EL (cell line): ENCODE results near the gene INPP4A.

Source experiments
- DNase-seq: peaks from one replicate; pipeline ENCODE4 v3.0.0-alpha.2; 2016

Gene INPP4A

GRCh38 chr2:98547092-98547790, 102.6 kb downstream of the INPP4A start:
- no peak for DNase-seq

- no peak for DNase-seq
These were observed 104.5 kb downstream of the INPP4A start for GRCh38 chr2:98548920-98549818.

- no peak for DNase-seq
These were observed 105.5 kb downstream of the INPP4A start for GRCh38 chr2:98550165-98550564.

- DNase-seq: no peak
These were observed 106.7 kb downstream of the INPP4A start for GRCh38 chr2:98551316-98551715.

- peak; percentile 87 for DNase-seq
These were observed 108.0 kb downstream of the INPP4A start for GRCh38 chr2:98552499-98553179.

- DNase-seq: no peak
These were observed 109.6 kb downstream of the INPP4A start for GRCh38 chr2:98554116-98554861.

- DNase-seq: no peak
These were observed 111.0 kb downstream of the INPP4A start for GRCh38 chr2:98555696-98556095.

- no peak for DNase-seq
These were observed 111.8 kb downstream of the INPP4A start for GRCh38 chr2:98556344-98557033.

- DNase-seq: no peak
These were observed 114.3 kb downstream of the INPP4A start for GRCh38 chr2:98558852-98559530.

- peak; percentile 18 for DNase-seq
These were observed 114.9 kb downstream of the INPP4A start for GRCh38 chr2:98559581-98559980.

- peak; percentile 93 for DNase-seq
These were observed 115.7 kb downstream of the INPP4A start for GRCh38 chr2:98560256-98560771.

- DNase-seq: no peak
These were observed 116.4 kb downstream of the INPP4A start for GRCh38 chr2:98561018-98561417.

- DNase-seq: no peak
These were observed 117.4 kb downstream of the INPP4A start for GRCh38 chr2:98561902-98562695.

- no peak for DNase-seq
These were observed 118.7 kb downstream of the INPP4A start for GRCh38 chr2:98563394-98563793.

GRCh38 chr2:98564541-98565132, 120.0 kb downstream of the INPP4A start:
- DNase-seq: no peak

- DNase-seq: no peak
These were observed 120.7 kb downstream of the INPP4A start for GRCh38 chr2:98565286-98565860.

GRCh38 chr2:98565941-98566340, 121.3 kb downstream of the INPP4A start:
- no peak for DNase-seq

- DNase-seq: peak; percentile 75
These were observed 123.7 kb downstream of the INPP4A start for GRCh38 chr2:98568161-98568956.
